ENCODE data around the gene SUCNR1.
"Not testable (repeated sequence)": the region's sequence is repeated elsewhere in the genome, so short reads cannot be mapped to it uniquely, and the experiment has no call there.

SUCNR1 gene, protein sequence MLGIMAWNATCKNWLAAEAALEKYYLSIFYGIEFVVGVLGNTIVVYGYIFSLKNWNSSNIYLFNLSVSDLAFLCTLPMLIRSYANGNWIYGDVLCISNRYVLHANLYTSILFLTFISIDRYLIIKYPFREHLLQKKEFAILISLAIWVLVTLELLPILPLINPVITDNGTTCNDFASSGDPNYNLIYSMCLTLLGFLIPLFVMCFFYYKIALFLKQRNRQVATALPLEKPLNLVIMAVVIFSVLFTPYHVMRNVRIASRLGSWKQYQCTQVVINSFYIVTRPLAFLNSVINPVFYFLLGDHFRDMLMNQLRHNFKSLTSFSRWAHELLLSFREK

DNA sequence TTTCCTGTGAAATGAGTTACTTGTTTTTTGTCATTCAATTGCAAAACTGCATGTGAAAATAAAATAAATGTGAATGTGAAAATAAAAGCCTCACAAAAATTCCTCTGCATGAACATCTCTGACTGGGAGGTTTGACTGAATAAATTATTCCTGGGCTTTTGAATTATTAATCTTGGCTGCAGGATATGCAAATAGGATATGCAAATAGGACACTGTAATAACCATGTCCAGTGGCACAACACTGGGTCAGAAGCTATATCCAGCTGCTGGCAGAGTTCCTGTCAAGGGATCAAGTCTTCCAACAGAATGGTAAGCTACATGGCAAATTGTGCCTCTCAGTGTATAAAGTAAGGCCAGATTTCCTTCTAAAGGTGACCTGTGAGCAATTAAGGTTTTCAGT, at the start of gene SUCNR1:
Gene SUCNR1 (plus strand): TSS at position 246 of the 400 bp plus-strand sequence. CDS start 6,250 bp downstream, outside the sequence.
- no peak for DNase-seq (ENCODE audit: low read depth)

DNA sequence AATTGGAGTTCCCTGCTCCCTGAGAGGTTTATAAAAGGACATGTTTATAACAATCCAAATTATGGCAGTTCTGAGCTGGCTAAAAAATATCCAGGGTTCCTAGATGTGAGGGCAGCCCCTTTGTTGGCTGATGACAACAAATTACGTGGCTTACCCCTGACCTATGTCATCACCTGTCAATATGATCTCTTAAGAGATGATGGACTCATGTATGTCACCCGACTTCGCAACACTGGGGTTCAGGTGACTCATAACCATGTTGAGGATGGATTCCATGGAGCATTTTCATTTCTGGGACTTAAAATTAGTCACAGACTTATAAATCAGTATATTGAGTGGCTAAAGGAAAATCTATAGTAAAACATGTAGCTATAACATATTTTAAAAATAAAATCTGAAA, 45.6 kb upstream of the SUCNR1 start:
- no peak for DNase-seq (ENCODE audit: low read depth)

DNA sequence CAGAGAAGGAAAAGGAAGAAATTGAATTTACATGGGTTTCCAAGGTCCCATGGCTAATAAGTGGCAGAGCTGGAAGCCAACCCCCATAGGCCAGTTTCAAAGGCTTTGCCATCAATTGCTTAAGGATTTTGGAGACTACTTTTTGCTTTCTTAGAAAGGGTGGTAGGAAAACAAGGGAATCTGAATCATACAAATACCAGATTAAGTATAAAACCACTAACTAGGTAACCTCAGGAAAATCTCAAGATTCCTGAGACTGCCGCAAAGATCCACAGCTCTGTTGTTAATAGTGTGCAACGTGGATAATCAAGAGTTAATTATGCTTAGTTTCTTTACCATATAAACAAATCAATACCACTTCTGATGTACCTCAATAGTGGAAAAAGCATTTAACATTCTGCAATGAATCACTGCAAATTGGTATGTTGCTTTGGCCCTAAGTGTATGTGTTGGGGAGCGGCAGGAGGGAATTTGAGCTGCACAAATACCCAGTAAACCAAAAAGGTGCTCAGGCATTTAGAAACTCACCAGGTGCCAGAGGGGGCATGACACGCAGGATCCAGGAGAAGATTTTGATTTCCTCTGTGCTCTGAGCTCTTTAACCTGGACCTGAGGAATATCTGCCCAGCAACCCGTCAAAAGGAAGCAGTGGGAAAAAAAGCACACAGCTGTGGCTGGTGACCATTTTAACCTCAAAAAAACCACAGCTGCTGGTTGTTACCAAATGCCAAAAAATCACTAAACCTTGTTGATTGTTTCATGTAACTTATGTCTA, 37.5 kb upstream of the SUCNR1 start:
- no peak for DNase-seq (ENCODE audit: low read depth)

DNA sequence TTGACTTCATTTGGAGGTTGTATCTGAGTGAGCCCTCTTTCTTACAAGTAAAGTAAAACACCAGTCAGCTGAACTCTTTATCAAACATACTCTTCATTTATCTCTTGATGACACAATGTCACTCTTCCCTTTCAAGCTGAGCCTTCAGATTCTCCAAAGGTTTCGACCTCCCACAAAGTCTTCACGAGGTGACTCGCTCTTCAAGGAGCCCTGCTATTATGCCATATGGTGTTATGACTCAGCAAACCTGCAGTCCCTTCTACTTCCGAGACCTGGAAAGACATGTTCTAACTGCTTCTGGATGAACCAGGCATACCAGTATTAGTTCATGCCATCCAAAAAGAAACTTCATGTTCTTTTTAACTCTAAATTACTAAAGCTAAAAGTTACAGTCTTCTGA, 36.4 kb upstream of the SUCNR1 start:
- DNase-seq (ENCODE audit: low read depth) = no peak

DNA sequence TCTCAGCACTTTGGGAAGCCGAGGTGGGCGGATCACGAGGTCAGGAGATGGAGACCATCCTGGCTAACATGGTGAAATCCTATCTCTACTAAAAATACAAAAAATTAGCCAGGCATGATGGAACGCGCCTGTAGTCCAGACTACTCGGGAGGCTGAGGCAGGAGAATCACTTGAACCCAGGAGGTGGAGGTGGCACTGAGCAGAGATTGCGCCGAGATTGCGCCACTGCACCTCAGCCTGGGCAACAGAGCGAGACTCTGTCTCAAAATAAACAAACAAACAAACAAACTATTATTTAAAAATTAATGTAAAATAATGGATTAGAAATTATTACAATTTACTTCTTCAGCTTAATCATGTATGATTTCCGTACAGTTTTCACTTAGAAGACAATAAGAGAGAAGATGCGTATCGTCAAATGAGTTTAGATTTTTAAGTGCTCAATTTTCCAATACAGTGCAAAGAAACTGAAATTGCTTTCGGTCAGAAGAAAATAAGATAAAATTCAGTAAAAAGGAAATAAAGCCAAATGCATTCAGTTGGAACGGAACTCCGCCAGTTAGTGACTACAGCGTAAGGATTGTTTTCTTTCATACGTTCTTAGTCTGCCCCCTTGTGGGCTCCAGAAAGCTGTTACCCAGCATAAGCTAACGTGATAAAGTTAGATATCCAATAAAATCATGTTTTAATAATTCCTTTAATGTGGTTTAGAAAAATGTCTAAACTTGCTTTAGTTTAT, 34.7 kb upstream of the SUCNR1 start:
- no peak for DNase-seq (ENCODE audit: low read depth)

DNA sequence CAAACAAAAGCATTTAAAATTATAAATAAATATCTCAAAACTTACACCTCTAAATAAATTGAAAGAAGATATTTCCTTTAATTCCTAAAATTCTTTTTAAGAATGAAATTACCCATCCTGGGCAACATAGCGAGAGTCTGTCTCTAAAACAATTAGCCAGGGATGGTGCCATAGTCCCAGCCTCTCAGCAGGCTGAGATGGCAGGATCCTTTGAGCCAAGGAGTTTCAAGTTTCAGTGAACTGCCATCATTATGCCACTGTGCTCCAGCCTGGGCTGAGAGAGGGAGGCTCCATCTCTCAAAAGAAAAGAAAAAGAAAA, 34.2 kb upstream of the SUCNR1 start:
- DNase-seq (ENCODE audit: low read depth) = no peak

DNA sequence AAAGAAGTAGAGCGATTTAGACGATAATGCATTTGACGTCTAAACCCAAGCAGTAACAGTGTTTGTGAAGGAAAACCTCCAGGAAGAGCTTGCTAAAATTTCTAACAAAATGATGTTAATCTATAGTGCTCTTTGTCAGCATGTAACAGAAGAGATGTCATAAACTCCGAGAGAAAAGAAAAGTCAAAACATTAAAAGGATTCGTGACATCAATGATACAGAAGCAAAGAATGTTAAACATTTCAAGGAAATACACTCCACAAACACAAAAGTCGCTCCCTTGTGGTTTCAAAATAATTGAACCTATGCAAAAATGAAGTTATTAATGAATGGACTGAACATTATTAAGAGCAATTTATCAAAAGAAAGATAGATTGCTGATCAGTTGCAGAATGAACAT, 31.6 kb upstream of the SUCNR1 start:
- DNase-seq (ENCODE audit: low read depth) = no peak

DNA sequence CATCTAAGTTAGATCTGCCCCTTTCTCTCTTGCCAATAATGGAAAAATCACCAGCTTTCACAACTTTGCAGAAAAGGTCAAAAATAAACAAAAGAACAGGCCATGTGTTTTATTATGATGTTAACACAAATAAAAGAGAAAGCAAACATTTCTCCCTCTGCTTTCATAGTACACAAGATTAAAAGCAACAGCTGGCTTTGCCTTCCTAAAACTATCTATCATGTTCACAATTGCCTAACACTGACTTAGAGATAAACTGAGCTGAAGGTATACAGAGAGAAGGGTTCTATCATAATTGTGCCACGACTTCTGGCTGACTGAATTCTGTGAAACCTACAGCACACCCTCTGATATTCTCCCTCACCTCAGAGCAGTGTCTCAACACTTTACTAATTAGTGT, 30.2 kb upstream of the SUCNR1 start:
- DNase-seq (ENCODE audit: low read depth) = no peak

DNA sequence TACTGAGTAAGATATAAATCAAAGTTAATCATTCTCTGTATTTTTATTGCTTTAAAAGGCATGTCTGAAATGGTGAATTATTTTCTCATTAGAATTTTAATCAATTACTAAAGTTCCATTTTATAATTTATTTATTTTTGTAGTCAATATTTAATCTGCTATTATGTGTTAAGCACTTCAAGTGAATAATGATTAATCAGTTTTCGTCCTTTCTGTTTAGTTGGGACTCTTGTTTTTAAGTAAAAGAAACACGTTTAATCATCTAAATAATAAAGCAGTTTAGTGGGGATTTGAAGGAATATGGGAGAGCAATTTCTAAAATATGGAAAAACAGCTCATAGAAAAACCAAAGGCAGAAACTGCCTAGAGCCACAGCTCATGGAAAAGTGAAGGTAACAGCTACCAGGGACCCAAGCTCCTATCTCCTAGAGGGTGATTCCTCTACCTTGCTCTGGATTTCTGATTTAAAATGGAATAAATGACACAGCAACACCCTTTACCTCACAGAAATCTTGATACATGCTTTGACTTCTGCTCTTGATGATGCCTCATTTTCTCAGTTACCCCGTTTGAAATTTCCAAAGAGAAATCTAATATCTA, 28.0 kb upstream of the SUCNR1 start:
- no peak for DNase-seq (ENCODE audit: low read depth)

DNA sequence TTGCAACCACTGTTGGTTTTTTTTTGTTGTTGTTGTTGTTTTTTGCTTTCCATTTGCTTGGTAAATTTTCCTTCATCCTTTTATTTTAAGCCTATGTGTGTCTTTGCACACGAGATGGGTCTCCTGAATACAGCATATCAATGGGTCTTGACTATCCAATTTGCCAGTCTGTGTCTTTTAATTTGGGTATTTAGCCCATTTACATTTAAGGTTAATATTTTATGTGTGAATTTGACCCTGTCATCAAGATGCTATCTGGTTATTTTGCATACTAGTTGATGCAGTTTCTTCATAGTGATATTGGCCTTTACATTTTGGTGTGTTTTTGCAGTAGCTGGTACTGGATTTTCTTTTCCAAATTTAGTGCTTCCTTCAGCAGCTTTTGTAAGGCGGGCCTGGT, 23.4 kb upstream of the SUCNR1 start:
- not testable (repeated sequence) for DNase-seq (ENCODE audit: low read depth)

DNA sequence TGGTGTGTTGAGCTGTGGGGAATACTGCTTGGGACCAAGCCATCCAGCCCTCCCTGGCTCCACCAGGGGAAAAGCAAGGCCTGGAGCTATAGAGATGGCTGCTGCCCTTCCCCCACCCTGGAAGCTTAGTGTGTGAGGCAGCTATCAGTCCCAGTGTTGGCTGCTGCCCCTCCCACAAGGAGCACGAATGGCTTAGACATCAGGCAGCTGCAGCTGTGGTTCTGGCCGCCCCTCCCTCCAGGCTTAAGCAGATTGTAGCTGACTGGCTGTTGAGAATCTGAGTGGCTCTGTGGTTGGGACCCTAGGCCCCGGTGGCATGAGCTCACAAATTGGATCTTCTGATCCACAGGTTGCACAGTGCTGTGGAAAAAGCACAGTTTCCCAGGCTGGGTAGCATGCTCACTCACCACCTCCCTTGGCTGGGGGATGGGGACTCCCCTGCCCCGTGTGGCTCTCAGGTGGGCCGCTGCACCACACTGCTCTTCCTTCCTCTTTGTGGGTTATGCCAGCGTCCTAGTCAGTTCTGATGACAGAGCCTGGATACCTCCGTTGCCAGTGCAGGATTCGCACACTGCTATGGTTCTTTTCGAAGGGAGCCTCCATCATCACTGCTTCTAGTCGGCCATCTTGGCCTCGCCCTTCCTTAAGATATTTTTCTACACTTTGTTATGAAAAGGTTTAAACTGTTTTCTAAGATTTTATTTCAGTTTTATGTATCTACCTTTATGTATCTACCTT, 21.2 kb upstream of the SUCNR1 start:
- DNase-seq (ENCODE audit: low read depth) = no peak

DNA sequence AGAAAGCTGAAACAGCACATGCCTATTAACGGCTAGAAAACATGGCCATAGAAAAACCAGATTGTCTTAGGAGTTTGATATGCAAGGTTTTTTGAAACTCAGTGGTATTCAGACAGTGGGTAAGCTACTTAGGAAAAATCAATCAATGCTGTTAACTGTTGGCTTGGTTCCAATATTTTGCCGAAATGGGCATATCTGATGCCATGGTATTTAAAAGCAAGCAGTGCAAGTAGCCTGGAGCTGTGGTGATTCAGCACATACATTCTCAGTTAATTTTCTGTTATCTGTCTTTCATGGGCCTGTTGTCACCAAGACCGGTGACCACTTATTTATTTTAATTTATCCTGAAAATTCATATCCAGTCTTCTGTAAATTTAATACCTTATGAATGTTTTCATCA, 17.3 kb upstream of the SUCNR1 start:
- DNase-seq (ENCODE audit: low read depth) = no peak

DNA sequence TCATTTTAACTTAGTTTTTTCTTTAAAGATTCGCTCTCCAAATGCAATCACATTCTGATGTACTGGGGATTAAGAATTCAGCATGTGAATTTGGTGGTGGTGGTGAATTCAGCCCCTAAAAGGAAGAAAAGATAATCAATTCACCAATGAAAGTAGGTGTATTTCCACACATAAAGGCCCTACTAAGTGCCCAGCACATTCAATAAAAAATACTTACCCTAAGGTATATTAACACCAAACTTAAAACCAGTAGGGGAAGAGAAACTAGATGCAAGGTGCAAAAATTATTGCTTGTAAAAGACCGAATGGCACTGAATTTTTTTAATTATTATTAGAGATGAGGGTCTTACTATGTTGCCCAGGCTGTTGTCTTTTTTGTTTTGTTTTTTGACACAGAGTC, 16.8 kb upstream of the SUCNR1 start:
- no peak for DNase-seq (ENCODE audit: low read depth)

DNA sequence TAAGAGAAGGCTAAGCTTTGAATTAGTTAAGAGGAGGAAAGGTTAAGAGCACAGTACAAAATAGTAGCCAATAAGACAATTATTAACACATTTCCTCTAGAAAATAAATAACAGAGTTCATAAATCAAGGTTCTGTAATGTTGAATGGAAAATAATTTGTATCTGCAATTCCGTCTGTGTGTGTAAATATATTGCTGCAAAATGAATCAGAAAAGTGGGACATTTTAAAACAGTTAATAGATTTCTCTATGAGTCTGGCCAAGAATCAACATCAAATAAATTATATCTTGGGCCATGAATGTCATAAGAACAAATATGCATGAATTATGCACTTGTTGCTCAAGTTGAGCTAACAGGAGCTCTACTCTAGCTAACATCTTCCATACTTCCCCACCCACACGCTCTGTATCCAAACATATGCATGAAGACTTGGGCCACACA, 14.2 kb upstream of the SUCNR1 start:
- DNase-seq (ENCODE audit: low read depth) = no peak

DNA sequence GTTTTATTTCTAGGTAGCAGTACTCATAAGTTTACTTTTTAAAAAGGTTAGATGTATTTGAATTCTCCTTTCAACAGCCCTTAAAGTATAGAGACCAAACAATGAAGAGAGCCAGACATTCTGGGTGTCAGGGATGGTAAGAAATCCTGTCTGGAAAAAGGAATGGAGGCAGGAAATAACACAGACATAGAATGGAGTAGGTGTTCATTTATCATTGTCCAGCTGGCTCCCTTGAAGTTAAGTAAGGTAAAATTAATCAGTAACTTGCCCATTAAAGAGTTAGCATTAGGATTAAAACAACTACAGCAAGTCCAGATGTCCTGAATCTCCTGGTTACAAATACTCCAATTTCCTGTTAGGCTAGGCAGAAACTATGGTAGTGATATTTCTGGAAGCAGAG, 13.5 kb upstream of the SUCNR1 start:
- DNase-seq (ENCODE audit: low read depth) = no peak

DNA sequence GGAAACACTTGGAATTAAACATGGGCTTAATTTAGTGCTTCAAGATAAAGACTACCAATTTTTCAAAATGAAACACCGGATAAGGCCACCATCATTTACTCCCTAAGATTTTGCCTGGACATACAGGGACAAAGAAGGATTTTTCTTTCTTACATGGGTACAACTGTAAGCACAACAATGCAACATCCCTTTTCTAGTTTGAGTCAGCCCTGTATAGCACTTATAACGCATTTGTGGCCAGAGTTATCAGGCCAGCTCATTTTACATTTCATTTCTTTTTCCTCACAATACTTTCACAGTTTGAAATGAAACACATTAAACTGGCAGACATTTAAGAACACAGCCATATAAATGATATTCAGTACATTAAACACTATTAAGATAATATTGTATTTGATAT, 9.8 kb upstream of the SUCNR1 start:
- DNase-seq (ENCODE audit: low read depth) = no peak

DNA sequence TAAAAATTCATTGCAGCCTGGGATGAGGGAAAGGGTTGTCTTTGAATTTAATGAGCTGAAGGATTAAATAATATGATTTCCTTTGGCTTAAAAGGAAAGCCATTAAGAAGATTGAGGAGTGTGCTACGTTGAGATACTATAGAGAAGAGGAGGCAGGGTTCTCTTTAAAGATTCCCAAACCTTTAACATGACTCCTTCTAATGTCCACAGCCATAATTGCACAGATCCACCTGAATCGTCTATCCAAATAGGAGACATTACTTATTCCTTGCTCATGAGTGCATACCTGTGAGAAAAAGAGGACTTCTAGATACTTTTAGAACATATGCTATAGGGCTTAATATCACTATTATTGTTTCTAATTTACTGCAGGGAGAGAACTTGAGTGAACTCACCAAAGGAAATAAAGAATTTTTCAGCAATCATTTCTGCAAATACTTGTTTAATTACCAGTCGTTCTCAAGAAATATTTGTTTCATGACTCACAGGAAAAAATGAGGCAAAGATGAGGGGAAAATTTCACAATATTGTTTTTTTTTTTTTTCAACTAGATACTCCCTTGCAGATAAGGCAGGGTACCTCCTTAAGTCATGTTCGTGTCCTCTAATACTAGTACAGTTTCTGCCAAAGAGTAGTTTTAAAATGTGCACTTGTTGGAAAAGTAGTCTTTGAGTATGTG, 8.9 kb upstream of the SUCNR1 start:
- DNase-seq (ENCODE audit: low read depth) = no peak

DNA sequence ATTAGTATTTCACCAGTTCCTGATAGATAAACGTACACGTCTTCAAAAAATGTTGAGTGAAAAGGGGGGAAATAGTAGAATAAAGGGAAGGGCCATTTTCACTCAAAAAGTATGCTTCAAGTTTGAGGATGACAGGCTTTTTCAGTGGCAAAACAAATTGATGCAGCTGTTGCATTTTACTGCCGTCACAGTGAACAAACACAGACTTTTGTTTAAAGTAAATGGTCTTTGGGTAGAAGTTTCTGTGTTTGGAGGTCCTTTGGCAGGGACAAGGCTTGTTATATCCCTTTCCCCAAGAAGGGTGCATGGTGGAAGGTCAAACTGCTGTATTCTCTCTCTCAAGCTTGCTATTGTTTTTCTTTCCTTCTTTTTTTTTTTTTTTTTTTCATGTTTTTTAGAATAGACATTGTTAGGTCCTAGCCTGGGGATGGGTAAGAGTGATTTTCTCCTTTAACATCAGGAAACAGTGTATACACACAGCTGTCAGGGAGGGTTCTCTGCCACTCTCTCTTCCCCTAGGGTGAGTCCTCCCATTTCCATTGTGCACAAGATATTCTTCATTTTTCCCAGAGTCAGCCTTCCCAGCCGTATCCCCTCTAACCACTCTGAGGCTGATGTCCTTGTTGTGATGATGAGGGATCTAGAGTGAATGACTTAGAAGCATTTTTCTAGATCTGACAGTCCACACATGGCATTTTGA, 6.6 kb upstream of the SUCNR1 start:
- DNase-seq (ENCODE audit: low read depth) = no peak

DNA sequence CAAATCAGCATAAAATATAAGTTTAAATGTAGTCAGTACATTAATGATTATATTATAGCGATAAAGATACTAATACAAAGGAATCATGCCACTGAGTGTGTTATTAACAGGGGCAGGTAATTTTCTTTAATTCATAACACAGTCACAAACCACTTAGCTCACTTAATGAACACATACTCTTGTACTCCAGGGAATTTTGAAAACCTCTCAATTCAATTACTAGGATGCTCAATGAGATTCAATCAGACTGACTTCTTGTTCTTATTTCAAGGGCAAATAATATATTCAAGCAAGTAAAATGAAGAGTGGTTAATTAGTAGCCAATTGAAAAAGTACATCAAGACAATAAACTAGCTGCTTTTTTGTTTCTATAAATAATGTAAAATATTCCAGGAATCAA, 5.8 kb upstream of the SUCNR1 start:
- no peak for DNase-seq (ENCODE audit: low read depth)

DNA sequence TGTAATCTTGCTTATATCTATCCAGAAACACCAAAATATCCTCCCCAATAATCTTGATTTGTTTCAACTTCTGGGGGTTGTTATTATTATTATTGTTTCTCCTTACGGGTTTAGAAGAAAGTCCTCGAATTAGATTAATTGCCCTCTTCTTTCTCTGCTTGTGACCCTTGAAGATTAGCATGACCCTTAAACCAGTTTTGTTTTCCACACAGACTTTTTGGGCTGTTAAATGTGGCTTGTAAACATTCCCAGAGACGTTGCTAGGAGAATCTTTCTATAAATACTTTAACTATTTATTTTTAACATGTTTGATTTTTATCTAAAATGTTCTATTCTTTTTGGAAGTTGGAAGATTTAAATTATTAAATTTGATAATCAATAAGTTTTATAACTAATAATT, 4.3 kb upstream of the SUCNR1 start:
- DNase-seq (ENCODE audit: low read depth) = no peak
